Astrocyte (in vitro differentiated cells and primary cell): Measurements from ENCODE around the gene GPHN.

Experiments
- CTCF ChIP-seq: IDR thresholded peaks from 2 replicates; pipeline ENCODE4 v1.5.1; 2011; ENCODE audit warnings: low read depth, mild to moderate bottlenecking, inconsistent platforms, low read length, moderate library complexity; ENCODE audit not compliant: insufficient read depth
- EZH2 ChIP-seq: IDR thresholded peaks from 2 replicates; pipeline ENCODE4 v1.6.1; 2012; ENCODE audit warnings: mild to moderate bottlenecking, low read length, inconsistent platforms; ENCODE audit not compliant: insufficient read depth

- TF ChIP-seq EZH2 = no peak
- TF ChIP-seq CTCF = no peak
Measured at GRCh38 chr14:67221248-67221981, 713.5 kb downstream of the GPHN start.
